ENCODE measurements around the gene PTPRK. TPM values are rescaled to one million over a fixed set of nuclear protein-coding genes. Genes with fewer than 3 reads are reported as not detected.

The PTPRK gene
- total and polyA plus RNA-seq, 2 of the 8 experiments (the other 6 are each of a cell fraction or from before 2014, with no cell fraction given) = 11.4 to 47.3 TPM

DNA sequence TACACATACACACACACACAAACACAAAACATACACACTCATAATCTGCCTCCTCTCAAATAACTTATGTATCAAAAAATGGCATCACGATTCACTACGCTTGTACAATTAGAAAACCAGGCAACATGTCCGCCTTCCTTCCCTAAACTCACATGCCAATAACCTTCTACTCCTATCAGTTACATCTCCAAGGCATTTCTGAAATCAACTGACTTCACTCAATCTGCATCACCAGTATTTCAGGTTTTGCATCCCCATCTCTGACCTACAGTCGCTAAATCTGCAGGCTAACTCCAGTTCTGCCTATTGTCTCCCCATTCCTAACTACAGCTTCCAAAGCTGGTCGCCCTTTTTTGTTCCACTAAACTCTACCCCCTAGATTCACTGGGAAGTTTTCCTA, 217.5 kb downstream of the PTPRK start (continued):
- TF ChIP-seq, protein P1, sequence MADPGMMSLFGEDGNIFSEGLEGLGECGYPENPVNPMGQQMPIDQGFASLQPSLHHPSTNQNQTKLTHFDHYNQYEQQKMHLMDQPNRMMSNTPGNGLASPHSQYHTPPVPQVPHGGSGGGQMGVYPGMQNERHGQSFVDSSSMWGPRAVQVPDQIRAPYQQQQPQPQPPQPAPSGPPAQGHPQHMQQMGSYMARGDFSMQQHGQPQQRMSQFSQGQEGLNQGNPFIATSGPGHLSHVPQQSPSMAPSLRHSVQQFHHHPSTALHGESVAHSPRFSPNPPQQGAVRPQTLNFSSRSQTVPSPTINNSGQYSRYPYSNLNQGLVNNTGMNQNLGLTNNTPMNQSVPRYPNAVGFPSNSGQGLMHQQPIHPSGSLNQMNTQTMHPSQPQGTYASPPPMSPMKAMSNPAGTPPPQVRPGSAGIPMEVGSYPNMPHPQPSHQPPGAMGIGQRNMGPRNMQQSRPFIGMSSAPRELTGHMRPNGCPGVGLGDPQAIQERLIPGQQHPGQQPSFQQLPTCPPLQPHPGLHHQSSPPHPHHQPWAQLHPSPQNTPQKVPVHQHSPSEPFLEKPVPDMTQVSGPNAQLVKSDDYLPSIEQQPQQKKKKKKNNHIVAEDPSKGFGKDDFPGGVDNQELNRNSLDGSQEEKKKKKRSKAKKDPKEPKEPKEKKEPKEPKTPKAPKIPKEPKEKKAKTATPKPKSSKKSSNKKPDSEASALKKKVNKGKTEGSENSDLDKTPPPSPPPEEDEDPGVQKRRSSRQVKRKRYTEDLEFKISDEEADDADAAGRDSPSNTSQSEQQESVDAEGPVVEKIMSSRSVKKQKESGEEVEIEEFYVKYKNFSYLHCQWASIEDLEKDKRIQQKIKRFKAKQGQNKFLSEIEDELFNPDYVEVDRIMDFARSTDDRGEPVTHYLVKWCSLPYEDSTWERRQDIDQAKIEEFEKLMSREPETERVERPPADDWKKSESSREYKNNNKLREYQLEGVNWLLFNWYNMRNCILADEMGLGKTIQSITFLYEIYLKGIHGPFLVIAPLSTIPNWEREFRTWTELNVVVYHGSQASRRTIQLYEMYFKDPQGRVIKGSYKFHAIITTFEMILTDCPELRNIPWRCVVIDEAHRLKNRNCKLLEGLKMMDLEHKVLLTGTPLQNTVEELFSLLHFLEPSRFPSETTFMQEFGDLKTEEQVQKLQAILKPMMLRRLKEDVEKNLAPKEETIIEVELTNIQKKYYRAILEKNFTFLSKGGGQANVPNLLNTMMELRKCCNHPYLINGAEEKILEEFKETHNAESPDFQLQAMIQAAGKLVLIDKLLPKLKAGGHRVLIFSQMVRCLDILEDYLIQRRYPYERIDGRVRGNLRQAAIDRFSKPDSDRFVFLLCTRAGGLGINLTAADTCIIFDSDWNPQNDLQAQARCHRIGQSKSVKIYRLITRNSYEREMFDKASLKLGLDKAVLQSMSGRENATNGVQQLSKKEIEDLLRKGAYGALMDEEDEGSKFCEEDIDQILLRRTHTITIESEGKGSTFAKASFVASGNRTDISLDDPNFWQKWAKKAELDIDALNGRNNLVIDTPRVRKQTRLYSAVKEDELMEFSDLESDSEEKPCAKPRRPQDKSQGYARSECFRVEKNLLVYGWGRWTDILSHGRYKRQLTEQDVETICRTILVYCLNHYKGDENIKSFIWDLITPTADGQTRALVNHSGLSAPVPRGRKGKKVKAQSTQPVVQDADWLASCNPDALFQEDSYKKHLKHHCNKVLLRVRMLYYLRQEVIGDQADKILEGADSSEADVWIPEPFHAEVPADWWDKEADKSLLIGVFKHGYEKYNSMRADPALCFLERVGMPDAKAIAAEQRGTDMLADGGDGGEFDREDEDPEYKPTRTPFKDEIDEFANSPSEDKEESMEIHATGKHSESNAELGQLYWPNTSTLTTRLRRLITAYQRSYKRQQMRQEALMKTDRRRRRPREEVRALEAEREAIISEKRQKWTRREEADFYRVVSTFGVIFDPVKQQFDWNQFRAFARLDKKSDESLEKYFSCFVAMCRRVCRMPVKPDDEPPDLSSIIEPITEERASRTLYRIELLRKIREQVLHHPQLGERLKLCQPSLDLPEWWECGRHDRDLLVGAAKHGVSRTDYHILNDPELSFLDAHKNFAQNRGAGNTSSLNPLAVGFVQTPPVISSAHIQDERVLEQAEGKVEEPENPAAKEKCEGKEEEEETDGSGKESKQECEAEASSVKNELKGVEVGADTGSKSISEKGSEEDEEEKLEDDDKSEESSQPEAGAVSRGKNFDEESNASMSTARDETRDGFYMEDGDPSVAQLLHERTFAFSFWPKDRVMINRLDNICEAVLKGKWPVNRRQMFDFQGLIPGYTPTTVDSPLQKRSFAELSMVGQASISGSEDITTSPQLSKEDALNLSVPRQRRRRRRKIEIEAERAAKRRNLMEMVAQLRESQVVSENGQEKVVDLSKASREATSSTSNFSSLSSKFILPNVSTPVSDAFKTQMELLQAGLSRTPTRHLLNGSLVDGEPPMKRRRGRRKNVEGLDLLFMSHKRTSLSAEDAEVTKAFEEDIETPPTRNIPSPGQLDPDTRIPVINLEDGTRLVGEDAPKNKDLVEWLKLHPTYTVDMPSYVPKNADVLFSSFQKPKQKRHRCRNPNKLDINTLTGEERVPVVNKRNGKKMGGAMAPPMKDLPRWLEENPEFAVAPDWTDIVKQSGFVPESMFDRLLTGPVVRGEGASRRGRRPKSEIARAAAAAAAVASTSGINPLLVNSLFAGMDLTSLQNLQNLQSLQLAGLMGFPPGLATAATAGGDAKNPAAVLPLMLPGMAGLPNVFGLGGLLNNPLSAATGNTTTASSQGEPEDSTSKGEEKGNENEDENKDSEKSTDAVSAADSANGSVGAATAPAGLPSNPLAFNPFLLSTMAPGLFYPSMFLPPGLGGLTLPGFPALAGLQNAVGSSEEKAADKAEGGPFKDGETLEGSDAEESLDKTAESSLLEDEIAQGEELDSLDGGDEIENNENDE (IDR thresholded peaks at IDR 0.05; ENCODE audit: insufficient replicate concordance, low read length) = no peak
